GM12891 (cell line): ENCODE results near the gene ADD1.

Source experiments
- POLR2A ChIP-seq: IDR thresholded peaks from 2 replicates; pipeline ENCODE4 v1.6.1; 2011; ENCODE audit warnings: low read depth, low read length, control low read depth
- POLR2AphosphoS5 ChIP-seq: IDR thresholded peaks from 2 replicates; pipeline ENCODE4 v1.6.1; 2011; ENCODE audit warnings: low read depth, low read length, control low read depth
- POU2F2 ChIP-seq: IDR thresholded peaks from 2 replicates; pipeline ENCODE4 v1.6.1; 2011; ENCODE audit warnings: low read depth, mild to moderate bottlenecking, control low read depth, low read length, moderate library complexity
- SPI1 ChIP-seq: IDR thresholded peaks from 2 replicates; pipeline ENCODE4 v1.6.1; 2011; ENCODE audit warnings: low read depth, low read length, control low read depth

DNA sequence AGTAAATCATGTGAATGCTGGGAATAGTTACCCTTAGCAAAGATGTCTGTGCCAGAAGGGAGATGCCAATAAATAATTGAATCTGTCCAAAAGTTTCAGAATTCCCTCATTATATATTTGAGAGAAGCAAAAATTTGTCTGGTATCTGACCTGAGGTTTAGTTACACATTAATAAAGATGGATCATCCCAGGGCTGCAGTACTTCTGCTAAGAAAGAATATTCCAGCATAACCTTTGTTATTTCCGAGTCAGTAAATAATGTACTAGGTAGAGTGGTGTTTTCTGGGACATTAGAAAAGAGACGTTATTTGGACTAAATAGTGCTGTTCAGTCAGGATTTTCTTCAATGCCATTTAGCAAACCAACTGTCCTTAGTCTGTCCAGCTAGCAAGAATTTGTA is 26.4 kb downstream of the ADD1 start:
- TF ChIP-seq POLR2A: no peak
- TF ChIP-seq POLR2AphosphoS5: no peak
- no peak for TF ChIP-seq SPI1
- no peak for TF ChIP-seq POU2F2
